ENCODE data around the gene LCN12.

- TF ChIP-seq EZH2 (IDR thresholded peaks at IDR 0.05) = no peak
- TF ChIP-seq POLR2AphosphoS5 (IDR thresholded peaks at IDR 0.05; ENCODE audit: borderline replicate concordance, low read depth, low read length) = no peak
Measured at GRCh38 chr9:136921307-136921706, 30.8 kb upstream of the LCN12 start.

All from SK-N-MC (cell line).